GM12873 (cell line): ENCODE data around the gene ST8SIA1.

Experiments
- CTCF ChIP-seq: IDR thresholded peaks from 2 replicates; pipeline ENCODE4 v1.5.1; 2012; ENCODE audit warnings: low read depth, mild to moderate bottlenecking, moderate library complexity, low read length, control low read depth; ENCODE audit not compliant: insufficient read depth; ENCODE audit errors: missing control alignments

The ST8SIA1 gene

GRCh38 chr12:22282283-22282682 lies 52.2 kb downstream of the ST8SIA1 start:
- TF ChIP-seq CTCF = no peak

DNA sequence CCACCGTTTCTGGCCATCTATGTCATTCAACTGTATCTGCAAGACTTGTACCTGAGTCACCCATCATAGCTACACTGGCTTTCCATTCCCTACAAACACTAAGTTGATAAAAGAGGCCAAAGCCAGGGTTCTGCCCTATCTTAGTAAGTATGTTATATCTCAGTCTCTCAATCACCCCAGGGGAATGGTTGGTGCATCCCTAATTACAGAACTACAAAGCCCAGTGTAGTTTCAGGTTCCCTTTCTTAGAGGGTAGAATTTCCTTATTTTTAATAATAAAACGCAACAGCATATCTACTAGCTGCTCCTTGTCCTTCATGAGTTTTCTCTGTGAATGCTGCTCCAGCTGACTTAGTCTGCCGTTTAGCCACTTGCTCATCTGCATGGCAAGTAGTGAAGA lies 57.6 kb downstream of the ST8SIA1 start:
- TF ChIP-seq CTCF = no peak

DNA sequence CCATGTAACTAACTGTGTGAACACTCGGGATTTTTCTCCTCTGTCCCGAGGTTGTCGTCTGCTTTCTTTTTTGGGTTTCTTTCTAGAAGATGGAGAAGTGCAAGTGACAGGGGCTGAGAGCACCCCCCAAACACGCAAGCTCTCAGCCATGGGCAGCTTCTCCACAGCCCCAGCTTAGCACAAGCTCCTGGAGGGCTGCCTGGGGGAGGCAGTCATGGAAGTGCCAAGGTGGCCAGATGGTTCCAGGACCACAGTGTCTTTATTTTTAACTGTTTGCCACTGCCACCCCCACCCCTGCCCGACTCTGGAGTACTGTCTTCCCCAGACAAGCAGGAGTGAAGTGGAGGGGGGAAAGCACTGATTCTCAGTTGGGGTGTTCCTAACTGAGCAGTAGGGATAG lies 58.2 kb downstream of the ST8SIA1 start:
- no peak for TF ChIP-seq CTCF

DNA sequence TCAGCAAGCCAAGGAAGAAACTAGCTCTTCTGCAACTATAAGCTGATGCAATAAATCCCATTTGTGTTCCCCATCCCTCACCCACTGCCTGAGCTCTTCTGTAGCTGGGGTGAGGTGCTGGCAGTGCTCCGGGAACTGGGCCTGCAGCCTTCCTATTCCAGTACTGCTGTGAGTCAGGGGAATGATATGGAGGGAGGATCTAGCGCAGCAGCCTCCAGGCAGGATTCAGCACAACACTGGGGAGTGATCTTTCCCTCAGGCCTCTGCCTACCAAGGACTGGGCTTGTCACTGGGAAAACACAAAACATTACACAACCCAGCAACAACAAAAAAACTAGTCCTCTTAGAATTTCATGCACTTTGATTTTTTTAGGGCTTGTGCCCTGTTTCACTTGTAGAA lies 58.7 kb downstream of the ST8SIA1 start:
- no peak for TF ChIP-seq CTCF

DNA sequence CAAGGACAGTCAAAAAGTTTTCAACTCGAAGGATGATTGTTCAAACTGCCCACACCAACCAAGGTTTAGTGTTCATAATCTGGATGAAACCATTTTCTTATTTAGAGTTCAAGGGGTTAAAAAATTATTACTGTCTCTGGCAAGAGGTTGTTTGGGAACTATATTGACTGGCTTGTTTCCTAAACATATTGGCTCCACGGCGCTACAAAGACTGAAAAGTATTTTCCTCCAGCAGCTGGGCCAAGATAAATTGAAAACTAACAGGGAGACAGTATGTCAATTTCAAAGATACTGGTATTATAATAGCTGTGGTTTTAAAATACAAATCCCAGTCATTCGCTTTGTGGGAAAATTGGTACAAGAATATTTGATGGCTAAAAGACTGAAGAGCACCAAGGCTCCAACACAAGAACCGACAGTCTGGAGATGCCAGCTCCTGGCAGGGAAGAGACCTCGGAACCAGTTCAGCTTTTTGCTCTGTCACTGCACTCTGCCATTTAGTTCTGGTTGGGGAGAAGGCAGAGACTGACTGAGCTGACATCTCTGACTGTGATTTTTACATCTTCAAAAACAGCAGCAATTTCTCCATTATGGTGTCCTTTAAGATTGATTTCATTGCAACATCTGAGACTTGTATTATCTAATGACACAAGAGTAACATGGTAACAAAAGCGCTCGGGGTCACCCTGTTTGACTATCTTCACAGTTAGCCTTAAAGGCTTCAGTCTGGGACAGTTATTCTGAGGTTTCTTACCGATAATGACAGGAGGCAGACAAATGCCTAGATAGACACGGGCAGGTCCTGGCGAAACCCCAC lies 62.0 kb downstream of the ST8SIA1 start:
- no peak for TF ChIP-seq CTCF

DNA sequence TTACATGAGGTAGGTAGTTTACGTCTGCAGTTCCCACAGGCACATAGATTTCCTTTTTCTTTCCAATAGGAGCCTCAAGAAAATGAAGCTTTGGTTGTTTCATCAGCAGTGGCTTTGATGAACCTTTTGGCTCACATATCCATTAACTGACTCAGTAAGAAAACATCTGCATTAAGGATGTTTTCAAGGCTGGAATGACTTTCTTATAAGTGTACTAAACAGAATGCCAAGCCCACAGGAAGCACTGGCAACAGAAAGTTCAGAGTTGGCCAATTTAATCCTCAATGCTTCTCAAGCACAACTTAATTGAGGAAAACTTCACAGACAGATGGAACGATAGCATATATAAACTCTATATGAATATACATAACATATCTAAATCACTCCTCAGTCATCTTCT lies 63.5 kb downstream of the ST8SIA1 start:
- no peak for TF ChIP-seq CTCF

DNA sequence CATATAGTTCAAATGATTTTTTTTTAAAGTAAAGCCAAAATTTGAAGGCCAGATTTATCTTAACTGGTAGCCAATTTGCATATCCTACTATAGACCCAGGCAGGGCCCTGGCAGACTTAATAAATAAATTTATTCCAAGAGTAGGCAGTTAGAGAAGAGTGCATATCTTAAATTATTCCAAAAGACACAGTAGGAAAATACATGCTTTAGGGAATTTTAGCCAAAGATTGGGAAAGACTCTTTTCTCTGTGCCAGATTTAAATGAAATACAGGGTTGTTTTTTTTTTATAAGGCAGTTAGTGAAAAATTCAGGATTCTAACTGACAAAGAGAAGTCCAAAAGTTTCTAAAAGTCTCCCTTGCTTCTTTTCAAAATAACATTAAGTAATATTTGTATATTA lies 65.5 kb downstream of the ST8SIA1 start:
- no peak for TF ChIP-seq CTCF

GRCh38 chr12:22268406-22268805 lies 66.1 kb downstream of the ST8SIA1 start:
- no peak for TF ChIP-seq CTCF
